Hepatocyte (in vitro differentiated cells): ENCODE results near the gene ADORA2A. TPM values are rescaled to one million over a fixed set of nuclear protein-coding genes. Genes with fewer than 3 reads are reported as not detected.

Experiments used
- DNase-seq: peaks from one replicate; pipeline ENCODE4 v3.0.0-alpha.2; 2016; ENCODE audit warnings: low spot score
- H2AFZ ChIP-seq: fragments of 200-600 bp; sonication (generic); 2 replicates; pipeline ENCODE4 v1.6.0; 2016; ENCODE audit warnings: antibody characterized with exemption, mild to moderate bottlenecking
- H3K27ac ChIP-seq: fragments of 200-600 bp; sonication (generic); 2 replicates; pipeline ENCODE4 v1.5.1; 2016; ENCODE audit warnings: mild to moderate bottlenecking
- H3K27me3 ChIP-seq: fragments of 200-600 bp; sonication (generic); 2 replicates; pipeline ENCODE4 v1.6.1; 2016
- H3K36me3 ChIP-seq: fragments of 200-600 bp; sonication (generic); replicated peaks from 2 replicates; pipeline ENCODE4 v1.5.1; 2016; ENCODE audit warnings: low read depth; ENCODE audit not compliant: insufficient read depth
- H3K4me1 ChIP-seq: fragments of 200-600 bp; sonication (generic); 2 replicates; pipeline ENCODE4 v1.5.1; 2016; ENCODE audit warnings: mild to moderate bottlenecking, moderate library complexity; ENCODE audit not compliant: insufficient read depth
- H3K4me2 ChIP-seq: fragments of 200-600 bp; sonication (generic); 2 replicates; pipeline ENCODE4 v1.6.0; 2016
- H3K4me3 ChIP-seq: fragments of 200-600 bp; sonication (generic); 2 replicates; pipeline ENCODE4 v1.5.1; 2016; ENCODE audit warnings: mild to moderate bottlenecking
- H3K79me2 ChIP-seq: fragments of 200-600 bp; sonication (generic); 2 replicates; pipeline ENCODE4 v1.6.0; 2017; ENCODE audit warnings: mild to moderate bottlenecking
- H3K9me2 ChIP-seq: fragments of 200-600 bp; sonication (generic); replicated peaks from 2 replicates; pipeline ENCODE4 v1.6.0; 2017; ENCODE audit warnings: mild to moderate bottlenecking; ENCODE audit not compliant: insufficient read depth
- H3K9me3 ChIP-seq: fragments of 200-600 bp; sonication (generic); 2 replicates; pipeline ENCODE4 v1.5.1; 2016; ENCODE audit warnings: low read depth, mild to moderate bottlenecking
- H4K20me1 ChIP-seq: fragments of 200-600 bp; sonication (generic); 2 replicates; pipeline ENCODE4 v1.6.0; 2016; ENCODE audit warnings: mild to moderate bottlenecking; ENCODE audit not compliant: insufficient read depth, poor library complexity, severe bottlenecking
- CTCF ChIP-seq: fragments of 200-600 bp; sonication (generic); IDR thresholded peaks from 2 replicates; pipeline ENCODE4 v1.5.1; 2016; ENCODE audit warnings: antibody characterized with exemption, mild to moderate bottlenecking; ENCODE audit not compliant: poor library complexity
- EZH2 ChIP-seq: fragments of 200-600 bp; sonication (generic); IDR thresholded peaks from 2 replicates; pipeline ENCODE4 v1.6.1; 2016; ENCODE audit warnings: antibody characterized with exemption, mild to moderate bottlenecking, borderline replicate concordance
- EZH2phosphoT487 ChIP-seq: fragments of 200-600 bp; sonication (generic); IDR thresholded peaks from one replicate; pipeline ENCODE4 v1.6.1; 2018; ENCODE audit warnings: antibody characterized with exemption, mild to moderate bottlenecking, low read depth, moderate library complexity; ENCODE audit not compliant: unreplicated experiment, severe bottlenecking
- WGBS: methylation state at CpG from one replicate; pipeline ENCODE4 v1.1.6; 2016; ENCODE audit warnings: low lambda C conversion rate; ENCODE audit errors: missing lambda C conversion rate; 5-methylcytosine and 5-hydroxymethylcytosine counted together
- polyA plus RNA-seq: library from polyadenylated mRNA; unstranded; fragments of >200 nt; fragmentation: Nextera tagmentation; extraction: Ambion mirVana; gene quantifications from 2 replicates; pipeline ENCODE4 v1.2.1, GENCODE V29; 2016
- total RNA-seq: library from RNA; depleted of rRNA; stranded (reverse); fragments of >200 nt; gene quantifications from 2 replicates; pipeline ENCODE4 v1.2.3, GENCODE V29; 2014

Gene ADORA2A
- total and polyA plus RNA-seq, 2 experiments from 2014 or later: 1.2 to 3.3 TPM

GRCh38 chr22:24426436-24426835, 963 bp upstream of the ADORA2A start:
- no peaks in the 10 kb centered on the region for H3K9me3 ChIP-seq
- no peak overlapping the region for H3K4me3 ChIP-seq
- no peaks in the 10 kb centered on the region for H3K9me2 ChIP-seq
- H4K20me1 ChIP-seq: no peaks in the 10 kb centered on the region
- no peak for DNase-seq
- no peaks in the 10 kb centered on the region for H3K36me3 ChIP-seq
- TF ChIP-seq EZH2phosphoT487: no peak
- no peak for TF ChIP-seq EZH2
- TF ChIP-seq CTCF: no peak
- H3K27me3 ChIP-seq: peaks cover 24% of the 10 kb centered on the region
- no peak overlapping the region for H2AFZ ChIP-seq
- 90% methylated on average over 4 of the region's 4 CpGs for WGBS
- H3K27ac ChIP-seq: no peak overlapping the region
- no peaks in the 10 kb centered on the region for H3K79me2 ChIP-seq
- no peak overlapping the region for H3K4me2 ChIP-seq
- peaks cover 8% of the 10 kb centered on the region for H3K4me1 ChIP-seq

GRCh38 chr22:24426851-24427499, 424 bp upstream of the ADORA2A start:
- Histone ChIP-seq H3K4me1 (peaks cover 8% of the 10 kb centered on the region), H3K9me2 (no peaks in the 10 kb centered on the region), H3K27me3 (peaks cover 24% of the 10 kb centered on the region), H3K4me3 (no peak overlapping the region), H3K4me2 (no peak overlapping the region), H3K27ac (no peak overlapping the region), H3K9me3 (no peaks in the 10 kb centered on the region), H3K36me3 (no peaks in the 10 kb centered on the region), H2AFZ (no peak overlapping the region), H4K20me1 (no peaks in the 10 kb centered on the region), H3K79me2 (no peaks in the 10 kb centered on the region)
- TF ChIP-seq EZH2: no peak
- TF ChIP-seq CTCF: no peak
- no peak for TF ChIP-seq EZH2phosphoT487
- 94% methylated on average over 18 of the region's 19 CpGs for WGBS
- DNase-seq: no peak

- Histone ChIP-seq H3K27ac (no peak overlapping the region), H3K9me2 (no peaks in the 10 kb centered on the region), H3K27me3 (peaks cover 24% of the 10 kb centered on the region), H4K20me1 (no peaks in the 10 kb centered on the region), H3K79me2 (no peaks in the 10 kb centered on the region), H2AFZ (no peak overlapping the region), H3K4me3 (no peak overlapping the region), H3K9me3 (no peaks in the 10 kb centered on the region), H3K36me3 (no peaks in the 10 kb centered on the region), H3K4me1 (peaks cover 13% of the 10 kb centered on the region), H3K4me2 (no peak overlapping the region)
- TF ChIP-seq EZH2: no peak
- TF ChIP-seq EZH2phosphoT487: no peak
- TF ChIP-seq CTCF: no peak
- WGBS: 79% methylated on average over 11 of the region's 11 CpGs
- DNase-seq: no peak
These were observed 1.5 kb downstream of the ADORA2A start for GRCh38 chr22:24428751-24429410.
